ENCODE measurements around the gene CCL28. TPM values are rescaled to one million over a fixed set of nuclear protein-coding genes. Genes with fewer than 3 reads are reported as not detected.
"Not testable (repeated sequence)": the region's sequence is repeated elsewhere in the genome, so short reads cannot be mapped to it uniquely, and the experiment has no call there.

Gene CCL28
- total RNA-seq, 2 experiments from 2014 or later: 17.1 to 18.0 TPM

DNA sequence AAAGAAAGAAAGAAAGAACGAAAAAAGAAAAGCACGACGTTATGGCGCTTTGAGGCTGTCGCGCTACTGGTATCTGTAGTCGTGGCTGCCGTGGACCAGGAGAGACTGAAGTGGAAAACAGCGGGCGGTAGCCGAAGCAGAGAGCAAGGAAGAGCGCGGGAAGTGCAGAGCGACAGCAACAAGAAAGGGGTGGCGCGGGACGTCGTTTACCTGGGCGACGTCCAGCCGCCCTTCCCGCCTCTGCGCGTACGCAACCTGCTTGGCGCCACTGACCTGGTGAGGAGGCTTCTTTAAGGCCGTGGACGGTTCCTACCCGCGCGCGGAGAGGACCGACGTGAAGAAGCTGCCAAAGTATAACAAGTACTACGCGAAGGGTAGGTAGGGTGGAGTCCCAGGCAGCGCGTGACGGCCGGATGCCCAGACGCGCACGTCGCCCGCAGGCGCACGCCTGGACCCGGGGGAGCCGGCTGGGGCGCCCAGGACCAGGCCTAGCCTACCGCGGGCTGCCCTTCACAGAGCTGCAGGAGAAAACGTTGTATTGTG, 15.4 kb downstream of the CCL28 start:
- Mint-ChIP-seq H3K4me1 (peaks cover 20% of the 10 kb centered on the region), H3K36me3 (peaks cover 24% of the 10 kb centered on the region), H3K27ac (peak overlapping the region; percentile 99), H3K27me3 (no peaks in the 10 kb centered on the region), H3K9me3 (peaks cover 1% of the 10 kb centered on the region), H3K4me3 (peak overlapping the region; percentile 99)
- ATAC-seq (ENCODE audit: low read depth): peak; percentile 99
- POLR2A ChIA-PET: interaction anchor here (0.6 to 3.3 kb wide), 9 partner anchors 13 to 447 kb away, joined by 3 to 42 read pairs (median 4); partner anchors contain the start of genes HMGCS1, NNT, TMEM267 and ZNF131
- peak; percentile 81 for DNase-seq

DNA sequence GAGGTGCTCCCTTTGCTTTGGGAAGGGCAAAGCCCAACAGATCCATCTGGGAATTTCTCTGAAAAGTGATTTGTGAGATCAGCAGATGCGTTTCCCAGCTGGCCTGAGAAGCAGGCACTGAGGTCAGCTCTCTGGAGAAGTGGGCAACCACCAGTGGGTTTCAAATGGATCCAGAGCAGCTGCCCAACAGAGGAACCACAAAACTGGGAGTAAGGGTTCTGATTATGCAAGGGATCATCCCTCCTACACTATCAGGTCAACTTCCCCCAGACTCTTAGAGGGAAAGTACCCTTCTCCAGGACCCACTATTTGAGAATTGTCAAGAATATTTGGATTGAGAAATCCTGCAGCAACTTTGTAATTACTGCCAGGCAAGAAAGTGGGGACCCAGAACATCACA, 21.7 kb downstream of the CCL28 start:
- Mint-ChIP-seq H3K27ac (no peak overlapping the region), H3K9me3 (no peaks in the 10 kb centered on the region), H3K4me1 (peaks cover 18% of the 10 kb centered on the region), H3K36me3 (peaks cover 10% of the 10 kb centered on the region), H3K4me3 (no peak overlapping the region), H3K27me3 (no peaks in the 10 kb centered on the region)
- DNase-seq: no peak
- no peak for ATAC-seq (ENCODE audit: low read depth)
- POLR2A ChIA-PET: interaction anchor here (0.6 to 2.0 kb wide), 4 partner anchors 77 to 415 kb away, joined by 3 to 12 read pairs (median 4); partner anchors contain the start of genes HMGCS1 and TMEM267

DNA sequence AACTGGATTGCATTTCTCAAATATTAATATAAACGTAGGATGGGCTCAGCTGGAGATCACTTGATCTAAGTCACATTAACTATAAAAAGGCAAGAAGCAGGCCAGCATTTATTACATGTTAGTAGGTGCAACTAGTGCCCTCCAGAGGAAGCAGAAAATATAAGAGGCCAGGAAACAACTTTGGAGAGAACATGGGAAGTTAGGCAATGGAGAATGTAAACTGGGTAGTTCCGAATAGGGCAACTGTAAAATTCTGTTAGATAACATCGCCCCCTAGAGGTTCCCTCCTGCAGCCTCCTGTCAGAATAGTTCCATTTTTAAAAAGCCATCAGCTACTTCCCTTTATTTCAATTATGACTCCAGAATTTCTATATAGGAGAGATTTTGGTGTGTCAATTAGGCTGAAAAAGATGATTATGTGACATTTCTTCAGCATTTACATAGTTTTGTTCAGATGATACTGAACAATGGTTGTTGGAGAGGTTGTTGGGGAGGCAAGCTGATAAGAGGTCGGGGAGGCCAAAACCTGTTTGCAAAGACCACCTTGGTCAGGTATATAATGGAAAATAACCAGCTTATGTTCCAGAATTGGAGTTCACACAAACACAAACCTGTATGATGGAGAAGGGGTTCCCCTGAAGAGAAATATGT, 22.4 kb downstream of the CCL28 start:
- H3K27ac Mint-ChIP-seq: no peak overlapping the region
- ATAC-seq (ENCODE audit: low read depth) (peak; percentile 81), DNase-seq (no peak)
- peaks cover 17% of the 10 kb centered on the region for H3K4me1 Mint-ChIP-seq
- POLR2A ChIA-PET: interaction anchor here (0.6 to 2.0 kb wide), 5 partner anchors 77 to 415 kb away, joined by 3 to 12 read pairs (median 4); partner anchors contain the start of genes HMGCS1 and TMEM267
- H3K27me3 Mint-ChIP-seq: no peaks in the 10 kb centered on the region
- no peaks in the 10 kb centered on the region for H3K9me3 Mint-ChIP-seq
- H3K36me3 Mint-ChIP-seq: peaks cover 12% of the 10 kb centered on the region
- no peak overlapping the region for H3K4me3 Mint-ChIP-seq

DNA sequence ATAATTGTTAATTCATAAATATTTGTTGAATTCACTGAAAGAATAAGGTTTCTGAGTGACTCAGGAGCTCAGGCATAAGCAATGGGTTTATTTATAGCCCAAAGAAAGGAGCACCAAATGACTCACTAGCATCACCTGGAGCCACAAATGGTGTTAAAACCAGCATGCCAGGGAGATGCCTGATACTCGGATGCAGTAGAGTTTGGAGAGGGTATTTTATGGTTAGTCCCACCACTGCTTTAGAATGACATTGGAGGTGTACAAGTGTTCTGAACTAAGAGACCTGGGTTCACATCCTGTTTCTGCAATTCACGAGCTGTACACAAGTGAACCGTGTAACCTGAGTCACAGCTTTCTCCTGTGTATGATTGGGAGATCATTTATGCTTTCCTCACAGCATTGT, 25.2 kb downstream of the CCL28 start:
- Mint-ChIP-seq H3K9me3 (no peaks in the 10 kb centered on the region), H3K27ac (no peak overlapping the region), H3K4me3 (no peak overlapping the region), H3K36me3 (peaks cover 33% of the 10 kb centered on the region), H3K27me3 (no peaks in the 10 kb centered on the region), H3K4me1 (peaks cover 13% of the 10 kb centered on the region)
- POLR2A ChIA-PET: no interaction called here
- ATAC-seq (ENCODE audit: low read depth): no peak
- DNase-seq: no peak

DNA sequence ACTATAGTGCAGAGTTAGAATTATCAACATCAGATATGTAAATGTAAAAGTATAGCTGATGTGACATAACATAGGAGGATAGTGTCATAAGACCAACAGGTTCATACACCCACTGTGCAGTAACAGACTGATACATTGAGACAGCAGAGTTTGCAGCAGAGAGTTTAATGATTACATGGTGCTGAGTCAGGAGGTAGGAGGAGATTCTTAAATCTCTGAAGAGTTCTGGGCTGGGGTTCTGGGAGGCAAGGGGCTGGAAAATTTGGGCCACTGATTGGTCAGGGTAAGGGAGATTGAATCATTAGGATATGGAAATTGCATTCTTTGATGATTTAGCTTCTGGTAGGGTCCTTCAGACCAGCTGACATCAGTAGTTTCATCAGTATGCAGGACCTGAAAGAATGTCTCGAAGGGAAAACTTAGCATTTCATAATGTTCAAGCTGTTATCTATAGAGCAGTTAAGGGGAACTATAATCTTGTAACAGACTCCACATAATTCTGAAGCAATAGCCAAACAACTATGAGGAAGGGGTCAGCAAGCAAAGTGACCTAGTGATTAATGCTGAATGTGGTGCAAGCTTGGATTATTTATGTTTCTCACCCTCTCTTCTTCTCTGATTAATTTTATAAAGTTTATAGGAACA, 35.6 kb downstream of the CCL28 start:
- no peaks in the 10 kb centered on the region for H3K9me3 Mint-ChIP-seq
- no peak overlapping the region for H3K27ac Mint-ChIP-seq
- H3K4me1 Mint-ChIP-seq: no peaks in the 10 kb centered on the region
- ATAC-seq (ENCODE audit: low read depth) (no peak), DNase-seq (no peak)
- H3K36me3 Mint-ChIP-seq: peaks cover 31% of the 10 kb centered on the region
- POLR2A ChIA-PET: no interaction called here
- H3K27me3 Mint-ChIP-seq: no peaks in the 10 kb centered on the region
- no peak overlapping the region for H3K4me3 Mint-ChIP-seq

DNA sequence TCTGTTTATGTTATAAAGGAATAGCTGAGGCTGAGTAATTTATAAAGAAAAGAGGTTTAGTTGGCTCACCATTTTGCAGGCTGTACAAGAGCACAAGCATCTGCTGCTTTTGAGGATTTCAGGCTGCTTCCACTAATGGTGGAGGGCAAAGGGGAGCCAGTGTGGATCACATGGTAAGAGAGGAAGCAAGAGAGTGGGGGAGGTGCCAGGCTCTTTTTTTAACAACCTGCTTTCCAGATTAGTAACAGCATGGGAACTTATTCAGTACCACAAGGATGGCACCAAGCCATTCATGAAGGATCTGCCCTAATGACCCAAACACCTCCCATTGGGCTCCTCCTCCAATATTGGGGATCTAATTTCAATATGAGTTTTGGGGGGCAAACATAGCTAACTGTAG, 40.4 kb downstream of the CCL28 start:
- DNase-seq (no peak), ATAC-seq (ENCODE audit: low read depth) (no peak)
- Mint-ChIP-seq H3K36me3 (peaks cover 29% of the 10 kb centered on the region), H3K27ac (no peak overlapping the region), H3K9me3 (peaks cover 3% of the 10 kb centered on the region), H3K4me1 (no peaks in the 10 kb centered on the region), H3K27me3 (no peaks in the 10 kb centered on the region), H3K4me3 (no peak overlapping the region)
- POLR2A ChIA-PET: interaction anchor here (0.6 kb wide), 1 partner anchor 60 kb away, joined by 6 read pairs; no protein-coding TSS in a partner anchor

DNA sequence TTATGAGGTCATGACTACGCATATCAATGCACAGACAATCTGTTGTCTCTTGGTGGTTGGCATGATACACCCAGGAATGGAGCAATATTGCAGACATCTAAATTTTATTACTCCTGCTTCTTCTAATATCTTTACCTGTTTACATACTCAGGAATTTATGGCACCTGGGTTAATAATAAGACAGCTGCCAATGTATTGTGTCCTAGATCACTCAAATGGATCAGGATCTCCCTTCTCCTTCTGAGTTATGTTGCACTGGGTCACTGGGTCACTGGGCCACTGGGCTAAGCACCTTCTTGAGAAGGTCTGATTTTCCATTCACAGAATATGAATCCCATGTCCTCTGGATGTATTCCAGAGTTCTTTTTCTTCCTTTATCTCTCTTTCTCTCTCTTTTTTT, 41.8 kb downstream of the CCL28 start:
- H3K9me3 Mint-ChIP-seq: peaks cover 7% of the 10 kb centered on the region
- H3K36me3 Mint-ChIP-seq: peaks cover 22% of the 10 kb centered on the region
- ATAC-seq (ENCODE audit: low read depth) (no peak), DNase-seq (no peak)
- H3K4me3 Mint-ChIP-seq: no peak overlapping the region
- H3K4me1 Mint-ChIP-seq: no peaks in the 10 kb centered on the region
- POLR2A ChIA-PET: interaction anchor here (0.7 kb wide), 1 partner anchor 17 kb away, joined by 3 read pairs; no protein-coding TSS in a partner anchor
- H3K27ac Mint-ChIP-seq: no peak overlapping the region
- peaks cover 2% of the 10 kb centered on the region for H3K27me3 Mint-ChIP-seq

DNA sequence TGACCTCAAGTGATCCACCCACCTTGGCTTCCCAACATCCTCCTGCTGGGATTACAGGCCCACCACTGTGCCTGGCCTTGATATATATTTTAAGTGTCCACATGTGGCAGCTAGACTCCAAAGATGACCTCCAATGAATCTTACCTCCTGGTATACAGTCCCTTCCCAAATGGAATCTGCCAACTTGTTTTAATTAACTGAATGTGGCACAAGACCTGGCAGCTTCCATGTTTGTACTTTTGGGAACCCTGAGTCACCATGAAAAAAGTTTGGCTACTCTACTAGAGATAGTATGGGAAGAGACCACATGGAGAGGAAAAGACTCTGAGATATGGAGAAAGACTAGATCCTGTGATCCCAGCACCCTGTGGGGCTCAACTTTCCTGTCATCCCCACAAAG, 42.5 kb downstream of the CCL28 start:
- POLR2A ChIA-PET: no interaction called here
- Mint-ChIP-seq H3K27me3 (peaks cover 8% of the 10 kb centered on the region), H3K9me3 (peaks cover 9% of the 10 kb centered on the region), H3K4me3 (no peak overlapping the region), H3K4me1 (no peaks in the 10 kb centered on the region), H3K36me3 (peaks cover 24% of the 10 kb centered on the region), H3K27ac (no peak overlapping the region)
- no peak for DNase-seq
- ATAC-seq (ENCODE audit: low read depth): no peak

DNA sequence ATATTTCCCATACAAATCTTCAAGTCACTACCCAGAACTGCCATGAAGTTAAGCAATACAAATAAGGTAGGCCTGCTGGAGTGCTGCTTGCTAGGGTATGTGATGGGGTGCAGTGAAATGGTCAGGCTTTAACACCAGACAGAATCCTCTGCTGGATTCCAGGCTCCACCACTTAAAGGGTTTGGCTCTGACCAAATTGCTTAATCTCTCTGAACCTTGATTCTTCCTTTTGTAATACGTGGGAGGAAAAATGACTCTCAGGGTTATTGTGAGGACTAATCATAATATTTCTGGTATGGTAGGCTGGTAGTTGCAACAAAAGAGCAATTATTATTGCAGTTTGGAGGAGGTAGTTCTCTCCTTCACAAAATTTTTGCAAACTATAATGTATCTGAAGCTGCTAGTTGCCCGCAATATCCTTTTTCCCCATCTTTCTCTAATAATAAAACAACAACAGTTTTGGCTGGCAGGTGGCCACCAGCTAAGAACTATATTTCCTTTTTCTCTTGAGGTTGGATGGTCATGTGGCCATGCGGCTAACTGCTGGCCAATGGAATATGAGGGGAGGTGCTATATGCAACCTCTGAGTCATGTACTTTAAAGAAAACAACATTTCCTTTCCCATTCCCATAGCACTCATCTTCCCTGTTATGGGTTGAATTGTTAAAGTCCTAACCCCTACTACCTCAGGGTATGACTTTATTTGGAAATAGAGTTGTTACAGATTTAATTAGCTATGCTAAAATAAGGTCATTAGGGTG, 44.1 kb downstream of the CCL28 start:
- DNase-seq (no peak), ATAC-seq (ENCODE audit: low read depth) (no peak)
- no peak overlapping the region for H3K4me3 Mint-ChIP-seq
- no peak overlapping the region for H3K27ac Mint-ChIP-seq
- peaks cover 9% of the 10 kb centered on the region for H3K9me3 Mint-ChIP-seq
- POLR2A ChIA-PET: no interaction called here
- H3K27me3 Mint-ChIP-seq: peaks cover 8% of the 10 kb centered on the region
- no peaks in the 10 kb centered on the region for H3K4me1 Mint-ChIP-seq
- peaks cover 21% of the 10 kb centered on the region for H3K36me3 Mint-ChIP-seq

DNA sequence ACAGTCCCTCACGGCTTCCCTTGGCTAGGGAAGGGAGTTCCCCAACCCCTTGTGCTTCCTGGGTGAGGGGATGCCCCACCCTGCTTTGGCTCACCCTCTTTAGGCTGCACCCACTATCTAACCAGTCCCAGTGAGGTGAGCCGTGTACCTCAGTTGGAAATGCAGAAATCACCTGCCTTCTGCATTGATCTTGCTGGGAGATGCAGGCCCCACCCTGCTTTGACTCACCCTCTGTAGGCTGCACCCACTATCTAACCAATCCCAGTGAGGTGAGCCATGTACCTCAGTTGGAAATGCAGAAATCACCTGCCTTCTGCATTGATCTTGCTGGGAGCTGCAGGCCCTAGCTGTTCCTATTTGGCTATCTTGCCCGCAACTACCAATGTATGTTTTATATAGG, 44.7 kb downstream of the CCL28 start:
- POLR2A ChIA-PET: no interaction called here
- Mint-ChIP-seq H3K27ac (no peak overlapping the region), H3K4me1 (no peaks in the 10 kb centered on the region), H3K4me3 (no peak overlapping the region), H3K9me3 (peaks cover 9% of the 10 kb centered on the region), H3K27me3 (peaks cover 8% of the 10 kb centered on the region), H3K36me3 (peaks cover 21% of the 10 kb centered on the region)
- DNase-seq: no peak
- no peak for ATAC-seq (ENCODE audit: low read depth)

DNA sequence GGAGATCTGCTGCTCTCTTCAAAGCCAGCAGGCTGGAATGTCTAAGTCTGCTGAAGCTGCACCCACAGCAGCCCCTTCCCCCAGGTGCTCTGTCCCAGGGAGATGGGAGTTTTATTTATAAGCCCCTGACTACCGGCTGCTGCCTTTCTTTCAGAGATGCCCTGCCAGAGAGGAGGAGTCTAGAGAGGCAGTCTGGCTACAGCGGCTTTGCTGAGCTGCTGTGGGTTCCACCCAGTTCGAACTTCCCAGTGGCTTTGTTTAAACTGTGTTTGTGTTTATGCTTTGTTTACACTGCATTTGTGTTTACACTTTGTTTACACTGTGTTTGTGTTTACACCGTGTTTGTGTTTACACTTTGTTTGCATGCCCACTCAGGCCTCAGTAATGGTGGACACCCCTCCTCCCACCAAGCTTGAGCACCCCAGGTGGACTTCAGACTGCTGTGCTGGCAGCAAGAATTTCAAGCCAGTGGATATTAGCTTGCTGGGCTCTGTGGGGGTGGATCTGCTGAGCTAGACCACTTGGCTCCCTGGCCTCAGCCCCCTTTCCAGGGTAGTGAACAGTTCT, 45.4 kb downstream of the CCL28 start:
- H3K27ac Mint-ChIP-seq; H3K27me3 Mint-ChIP-seq; H3K9me3 Mint-ChIP-seq; DNase-seq; POLR2A ChIA-PET; H3K4me3 Mint-ChIP-seq; ATAC-seq (ENCODE audit: low read depth); H3K4me1 Mint-ChIP-seq: not testable (repeated sequence)
- peaks cover 17% of the 10 kb centered on the region for H3K36me3 Mint-ChIP-seq

DNA sequence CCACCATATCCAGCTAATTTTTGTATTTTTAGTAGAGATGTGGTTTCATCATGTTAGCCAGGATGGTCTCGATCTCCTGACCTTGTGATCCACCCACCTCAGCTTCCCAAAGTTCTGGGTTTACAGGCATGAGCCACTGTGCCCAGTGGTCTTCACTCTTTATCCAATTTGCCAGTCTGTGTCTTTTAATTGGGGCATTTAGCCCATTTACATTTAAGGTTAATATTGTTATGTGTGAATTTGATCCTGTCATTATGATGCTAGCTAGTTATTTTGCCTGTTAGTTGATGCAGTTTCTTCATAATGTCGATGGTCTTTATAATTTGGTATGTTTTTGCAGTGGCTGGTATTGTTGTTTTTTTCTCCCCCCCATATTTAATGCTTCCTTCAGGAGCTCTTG, 47.0 kb downstream of the CCL28 start:
- H3K4me3 Mint-ChIP-seq; H3K4me1 Mint-ChIP-seq; H3K27ac Mint-ChIP-seq; H3K27me3 Mint-ChIP-seq; ATAC-seq (ENCODE audit: low read depth); DNase-seq; POLR2A ChIA-PET: not testable (repeated sequence)
- Mint-ChIP-seq H3K36me3 (peaks cover 16% of the 10 kb centered on the region), H3K9me3 (peaks cover 24% of the 10 kb centered on the region)

All from activated naive CD8-positive, alpha-beta T cell treated with anti-CD3 and anti-CD28 coated beads, Interleukin-2, amount 10 ng/mL, durations not matched to agents 7 days and 5 days (primary cell).